Muscle layer of colon (tissue), 2 donors: ENCODE results near the gene DPYD.

Source experiments
- H3K27ac ChIP-seq: one replicate; pipeline ENCODE4 v1.7.0; 2013; ENCODE audit warnings: low read depth, mild to moderate bottlenecking, low read length, moderate library complexity
- H3K27me3 ChIP-seq, 2 donors: one replicate each; pipeline ENCODE4 v1.7.0; 2013; ENCODE audit warnings: low read length in 2 of 2, mild to moderate bottlenecking in 2 of 2; ENCODE audit not compliant: insufficient read depth in 2 of 2, control insufficient read depth in 1 of 2
- H3K36me3 ChIP-seq: one replicate; pipeline ENCODE4 v1.7.0; 2013; ENCODE audit warnings: mild to moderate bottlenecking, low read length; ENCODE audit not compliant: insufficient read depth
- H3K4me1 ChIP-seq: one replicate; pipeline ENCODE4 v1.7.0; 2013; ENCODE audit warnings: mild to moderate bottlenecking, low read length; ENCODE audit not compliant: insufficient read depth
- H3K4me3 ChIP-seq, 2 donors: one replicate each; pipeline ENCODE4 v1.7.0; 2013; ENCODE audit warnings: low read length in 2 of 2, low read depth in 1 of 2, mild to moderate bottlenecking in 1 of 2, moderate library complexity in 1 of 2
- H3K9ac ChIP-seq: one replicate; pipeline ENCODE4 v1.7.0; 2013; ENCODE audit warnings: low read length
- H3K9me3 ChIP-seq: one replicate; pipeline ENCODE4 v1.7.0; 2013; ENCODE audit warnings: mild to moderate bottlenecking, low read length
- donor health status: abdominal sarcoma.
- donor health status: Adenocarcinoma of cecum.

Gene DPYD

GRCh38 chr1:97832481-97832880, 88.4 kb downstream of the DPYD start:
- no peaks in the 10 kb centered on the region for H3K9me3 ChIP-seq
- H3K9ac ChIP-seq = no peak overlapping the region
- no peak overlapping the region for H3K27ac ChIP-seq
- H3K4me1 ChIP-seq = no peaks in the 10 kb centered on the region
- H3K27me3 ChIP-seq = no peaks in the 10 kb centered on the region
- H3K4me3 ChIP-seq = no peak overlapping the region
- no peaks in the 10 kb centered on the region for H3K36me3 ChIP-seq

- H3K9ac ChIP-seq = no peak overlapping the region
- no peaks in the 10 kb centered on the region for H3K27me3 ChIP-seq
- H3K4me1 ChIP-seq = no peaks in the 10 kb centered on the region
- no peaks in the 10 kb centered on the region for H3K36me3 ChIP-seq
- no peaks in the 10 kb centered on the region for H3K9me3 ChIP-seq
- H3K4me3 ChIP-seq = no peak overlapping the region
- H3K27ac ChIP-seq = no peak overlapping the region
Observed at GRCh38 chr1:97827887-97828286, 92.9 kb downstream of the DPYD start.

- no peaks in the 10 kb centered on the region for H3K4me1 ChIP-seq
- H3K9ac ChIP-seq = no peak overlapping the region
- no peaks in the 10 kb centered on the region for H3K9me3 ChIP-seq
- no peak overlapping the region for H3K4me3 ChIP-seq
- H3K27me3 ChIP-seq = no peaks in the 10 kb centered on the region
- no peaks in the 10 kb centered on the region for H3K36me3 ChIP-seq
- H3K27ac ChIP-seq = no peak overlapping the region
Observed at GRCh38 chr1:97826820-97827219, 94.0 kb downstream of the DPYD start.

- Histone ChIP-seq H3K36me3 (no peaks in the 10 kb centered on the region), H3K27me3 (no peaks in the 10 kb centered on the region), H3K4me1 (no peaks in the 10 kb centered on the region), H3K9ac (no peak overlapping the region), H3K9me3 (no peaks in the 10 kb centered on the region), H3K27ac (no peak overlapping the region), H3K4me3 (no peak overlapping the region)
Observed at GRCh38 chr1:97824624-97825023, 96.2 kb downstream of the DPYD start.

- Histone ChIP-seq H3K27ac (no peak overlapping the region), H3K4me3 (no peak overlapping the region)
Observed at GRCh38 chr1:97824200-97824599, 96.6 kb downstream of the DPYD start.

GRCh38 chr1:97820470-97821188, 100.2 kb downstream of the DPYD start:
- Histone ChIP-seq H3K9me3 (no peaks in the 10 kb centered on the region), H3K4me3 (no peak overlapping the region), H3K9ac (no peak overlapping the region), H3K4me1 (no peaks in the 10 kb centered on the region), H3K27ac (no peak overlapping the region), H3K27me3 (no peaks in the 10 kb centered on the region), H3K36me3 (no peaks in the 10 kb centered on the region)

More at GRCh38 chr1:97824200-97824599, 96.6 kb downstream of the DPYD start:
- H3K9ac ChIP-seq = no peak overlapping the region
- H3K36me3 ChIP-seq = no peaks in the 10 kb centered on the region
- H3K27me3 ChIP-seq = no peaks in the 10 kb centered on the region
- no peaks in the 10 kb centered on the region for H3K9me3 ChIP-seq
- no peaks in the 10 kb centered on the region for H3K4me1 ChIP-seq

- Histone ChIP-seq H3K9ac (no peak overlapping the region), H3K4me3 (no peak overlapping the region), H3K4me1 (no peaks in the 10 kb centered on the region), H3K9me3 (no peaks in the 10 kb centered on the region), H3K27ac (no peak overlapping the region), H3K27me3 (no peaks in the 10 kb centered on the region), H3K36me3 (no peaks in the 10 kb centered on the region)
Observed at GRCh38 chr1:97816927-97817326, 103.9 kb downstream of the DPYD start.

GRCh38 chr1:97814804-97815203, 106.0 kb downstream of the DPYD start:
- H3K36me3 ChIP-seq = no peaks in the 10 kb centered on the region
- H3K4me1 ChIP-seq = no peaks in the 10 kb centered on the region
- no peaks in the 10 kb centered on the region for H3K27me3 ChIP-seq
- no peaks in the 10 kb centered on the region for H3K9me3 ChIP-seq
- H3K9ac ChIP-seq = no peak overlapping the region
- H3K4me3 ChIP-seq = no peak overlapping the region
- H3K27ac ChIP-seq = no peak overlapping the region

- H3K9ac ChIP-seq = no peak overlapping the region
- H3K9me3 ChIP-seq = no peaks in the 10 kb centered on the region
- no peaks in the 10 kb centered on the region for H3K4me1 ChIP-seq
- no peak overlapping the region for H3K4me3 ChIP-seq
- H3K27ac ChIP-seq = no peak overlapping the region
- no peaks in the 10 kb centered on the region for H3K36me3 ChIP-seq
- H3K27me3 ChIP-seq = no peaks in the 10 kb centered on the region
Observed at GRCh38 chr1:97814121-97814520, 106.7 kb downstream of the DPYD start.

- Histone ChIP-seq H3K36me3 (no peaks in the 10 kb centered on the region), H3K4me1 (no peaks in the 10 kb centered on the region), H3K4me3 (no peak overlapping the region), H3K27me3 (no peaks in the 10 kb centered on the region), H3K27ac (no peak overlapping the region), H3K9me3 (no peaks in the 10 kb centered on the region), H3K9ac (no peak overlapping the region)
Observed at GRCh38 chr1:97812076-97812475, 108.8 kb downstream of the DPYD start.

GRCh38 chr1:97806996-97807520, 113.8 kb downstream of the DPYD start:
- Histone ChIP-seq H3K4me1 (peaks cover 6% of the 10 kb centered on the region), H3K9ac (no peak overlapping the region), H3K4me3 (no peak overlapping the region), H3K9me3 (no peaks in the 10 kb centered on the region), H3K36me3 (no peaks in the 10 kb centered on the region), H3K27me3 (no peaks in the 10 kb centered on the region), H3K27ac (no peak overlapping the region)

GRCh38 chr1:97806326-97806725, 114.5 kb downstream of the DPYD start:
- H3K9me3 ChIP-seq = no peaks in the 10 kb centered on the region
- H3K4me1 ChIP-seq = peaks cover 6% of the 10 kb centered on the region
- H3K27me3 ChIP-seq = no peaks in the 10 kb centered on the region
- no peak overlapping the region for H3K27ac ChIP-seq
- H3K9ac ChIP-seq = no peak overlapping the region
- no peak overlapping the region for H3K4me3 ChIP-seq
- H3K36me3 ChIP-seq = no peaks in the 10 kb centered on the region
